ENCODE data around the gene TNNT1.

TNNT1 gene

GRCh38 chr19:55141696-55142095 lies 7.3 kb downstream of the TNNT1 start:
- DNase-seq (ENCODE audit: low spot score) = no peak

DNA sequence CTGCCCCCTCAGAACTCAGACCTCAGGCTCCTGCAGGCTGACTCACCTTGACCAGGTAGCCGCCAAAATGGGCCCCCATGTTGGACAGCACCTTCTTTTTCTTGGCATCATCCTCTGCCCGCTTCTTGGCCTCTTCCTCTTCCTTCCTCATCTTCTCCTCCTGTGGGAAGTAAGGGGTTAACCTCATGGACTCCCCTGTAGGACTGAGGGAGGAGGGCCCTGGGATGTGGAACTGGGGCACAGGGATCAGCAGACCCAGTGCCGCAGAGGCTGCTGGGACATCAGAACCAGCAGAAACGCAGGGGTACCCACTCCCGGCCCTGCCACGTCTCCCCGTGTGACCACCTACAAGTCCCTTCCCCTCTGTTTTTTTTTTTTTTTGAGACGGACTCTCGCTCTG lies 11.1 kb downstream of the TNNT1 start:
- no peak for DNase-seq (ENCODE audit: low spot score)

DNA sequence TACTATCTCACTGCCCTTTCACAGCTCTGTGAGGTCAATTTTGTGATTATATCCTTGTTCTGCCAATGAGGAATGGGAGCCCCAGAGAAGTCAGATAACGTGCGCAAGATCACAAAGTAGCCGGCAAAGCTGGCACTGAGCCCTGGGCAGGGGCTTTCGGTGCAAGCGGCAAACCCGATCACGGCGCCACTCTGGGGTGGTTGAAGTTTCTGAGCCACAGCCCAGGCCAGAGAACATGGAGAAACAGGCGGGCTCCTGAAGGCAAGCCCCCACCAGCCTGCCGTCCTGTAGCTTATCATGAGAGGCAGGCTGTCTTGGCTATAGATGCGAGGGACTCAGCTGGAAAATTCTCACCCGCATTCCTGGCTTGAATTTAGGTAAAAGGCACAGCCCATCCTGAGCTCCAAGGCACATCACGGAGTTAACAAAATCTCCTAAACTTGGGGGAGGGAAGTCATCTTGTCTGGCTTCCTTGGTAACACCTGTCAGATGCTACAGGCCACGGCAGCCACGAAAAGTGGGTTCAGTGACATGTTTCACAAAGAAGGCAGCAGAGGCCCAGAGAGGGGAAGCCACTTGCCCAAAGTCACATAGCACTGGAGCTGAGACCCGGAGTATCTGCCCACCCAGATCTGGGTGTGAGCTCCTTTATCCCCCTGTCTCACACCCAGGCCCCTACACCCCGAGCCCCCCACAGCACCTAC lies 12.5 kb downstream of the TNNT1 start:
- no peak for DNase-seq (ENCODE audit: low spot score)

- no peak for DNase-seq (ENCODE audit: low spot score)
Observed at GRCh38 chr19:55134736-55135135, 14.3 kb downstream of the TNNT1 start.

DNA sequence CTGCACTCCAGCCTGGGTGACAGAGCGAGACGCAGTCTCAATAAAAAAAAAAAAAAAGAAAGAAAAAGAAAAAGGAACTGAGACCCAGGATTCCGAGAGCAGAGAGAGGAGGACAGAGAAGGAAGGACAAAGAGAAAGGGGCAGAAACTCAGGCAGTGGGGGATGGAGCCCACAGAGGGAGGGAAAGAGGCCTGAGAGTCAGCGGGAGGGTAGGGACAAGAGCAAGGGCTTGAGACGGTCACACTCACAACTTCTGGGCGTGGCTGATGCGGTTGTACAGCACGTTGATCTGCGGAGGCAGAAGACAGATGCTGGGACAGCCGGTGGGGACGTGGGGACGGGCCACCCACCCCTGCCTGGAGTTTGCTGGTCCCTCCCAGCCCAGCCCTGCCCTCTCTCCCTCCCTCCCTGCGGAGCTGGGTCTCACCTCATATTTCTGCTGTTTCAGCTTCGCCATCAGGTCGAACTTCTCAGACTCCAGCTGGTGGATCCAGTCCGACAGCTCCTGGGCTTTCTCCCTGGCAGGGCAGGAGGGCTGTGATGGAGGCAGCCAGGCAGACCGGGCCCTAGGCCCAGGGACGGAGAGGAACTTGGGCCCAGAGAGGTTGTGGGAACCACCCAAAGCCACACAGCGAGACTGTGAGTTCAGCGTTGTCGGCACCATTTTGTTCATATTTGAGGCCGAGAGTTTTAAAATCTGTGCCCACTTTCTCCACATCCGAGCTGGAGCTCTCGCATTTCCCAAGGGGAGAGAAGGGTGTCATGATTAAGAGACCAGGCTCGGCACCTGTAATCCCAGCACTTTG lies 15.2 kb downstream of the TNNT1 start:
- DNase-seq (ENCODE audit: low spot score) = no peak

DNA sequence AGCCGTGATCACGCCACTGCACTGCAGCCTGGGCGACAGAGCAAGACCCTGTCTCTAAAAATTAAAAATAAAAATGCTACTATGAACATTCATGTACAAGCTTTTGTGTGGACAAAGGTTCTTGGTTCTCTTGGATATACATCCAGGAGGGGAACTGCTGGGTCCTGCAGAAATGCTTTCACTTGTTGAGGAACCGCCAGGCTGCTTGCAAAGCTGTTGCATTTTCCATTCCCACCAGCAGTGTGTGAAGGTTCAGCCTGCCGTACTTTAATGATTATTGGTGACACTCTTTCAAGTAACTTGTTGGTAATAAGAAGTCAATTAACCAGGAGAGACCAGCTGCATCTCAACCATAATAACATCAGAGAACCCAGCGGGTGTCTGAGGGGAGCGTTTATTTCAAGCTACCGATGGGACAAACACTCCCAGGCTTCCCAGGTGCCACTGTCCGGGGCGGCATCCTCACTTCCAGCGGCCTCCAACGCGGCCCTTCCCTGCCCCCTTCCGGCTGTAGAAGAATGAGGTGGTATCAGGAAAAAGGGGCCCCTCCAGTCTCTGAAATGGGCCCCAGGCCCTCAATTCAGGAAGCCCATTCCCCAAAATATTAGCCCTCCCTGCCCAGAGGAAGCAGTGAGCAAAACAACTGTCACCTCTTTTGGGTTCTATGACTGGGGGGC lies 16.4 kb downstream of the TNNT1 start:
- no peak for DNase-seq (ENCODE audit: low spot score)

DNA sequence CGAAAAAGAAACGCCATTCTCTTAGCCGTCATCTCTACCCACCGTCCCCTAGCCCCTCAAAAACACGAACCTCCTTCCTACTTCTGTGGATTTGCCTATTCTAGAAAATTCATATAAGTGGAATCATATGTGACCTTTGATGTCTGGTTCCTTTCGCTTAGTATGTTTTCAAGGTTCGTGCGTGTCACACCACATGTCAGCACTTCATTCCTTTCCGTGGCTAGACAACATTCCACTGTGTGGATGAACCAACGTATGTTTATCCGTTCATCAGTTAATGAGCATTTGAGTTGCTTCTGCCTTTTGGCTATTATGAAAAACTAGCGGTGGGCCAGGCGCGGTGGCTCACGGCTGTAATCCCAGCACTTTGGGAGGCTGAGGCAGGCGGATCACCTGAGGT lies 17.6 kb downstream of the TNNT1 start:
- DNase-seq (ENCODE audit: low spot score) = no peak

- no peak for DNase-seq (ENCODE audit: low spot score)
Observed at GRCh38 chr19:55119053-55119452, 30.0 kb downstream of the TNNT1 start.

DNA sequence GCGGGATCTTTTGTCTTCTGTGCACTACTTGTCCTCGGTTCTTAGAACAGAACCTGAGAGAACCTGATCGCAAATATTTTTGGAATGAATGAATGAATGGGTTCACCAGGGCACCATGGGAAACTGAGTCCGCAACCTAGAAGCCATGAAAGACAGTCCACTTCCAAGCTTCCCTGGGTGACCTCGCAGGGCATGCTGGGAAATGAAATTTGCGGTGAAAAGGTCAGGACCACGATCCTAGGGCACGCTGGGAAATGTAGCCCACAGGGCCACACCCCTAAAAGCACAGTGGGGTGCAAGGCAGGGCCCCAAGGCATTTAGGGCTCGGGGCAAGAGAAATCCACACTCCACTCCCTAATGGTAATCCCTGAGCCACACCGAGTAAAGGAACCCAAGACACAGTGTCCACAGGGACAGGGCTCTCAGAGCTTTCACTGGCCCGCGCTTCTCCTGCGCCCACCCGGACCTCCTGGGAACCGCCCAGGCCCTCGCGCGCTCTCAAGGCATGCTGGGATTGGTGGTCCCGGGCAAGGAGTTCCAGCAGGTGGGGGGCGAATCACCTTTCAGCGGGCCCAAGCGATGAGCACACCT lies 30.5 kb downstream of the TNNT1 start:
- no peak for DNase-seq (ENCODE audit: low spot score)

DNA sequence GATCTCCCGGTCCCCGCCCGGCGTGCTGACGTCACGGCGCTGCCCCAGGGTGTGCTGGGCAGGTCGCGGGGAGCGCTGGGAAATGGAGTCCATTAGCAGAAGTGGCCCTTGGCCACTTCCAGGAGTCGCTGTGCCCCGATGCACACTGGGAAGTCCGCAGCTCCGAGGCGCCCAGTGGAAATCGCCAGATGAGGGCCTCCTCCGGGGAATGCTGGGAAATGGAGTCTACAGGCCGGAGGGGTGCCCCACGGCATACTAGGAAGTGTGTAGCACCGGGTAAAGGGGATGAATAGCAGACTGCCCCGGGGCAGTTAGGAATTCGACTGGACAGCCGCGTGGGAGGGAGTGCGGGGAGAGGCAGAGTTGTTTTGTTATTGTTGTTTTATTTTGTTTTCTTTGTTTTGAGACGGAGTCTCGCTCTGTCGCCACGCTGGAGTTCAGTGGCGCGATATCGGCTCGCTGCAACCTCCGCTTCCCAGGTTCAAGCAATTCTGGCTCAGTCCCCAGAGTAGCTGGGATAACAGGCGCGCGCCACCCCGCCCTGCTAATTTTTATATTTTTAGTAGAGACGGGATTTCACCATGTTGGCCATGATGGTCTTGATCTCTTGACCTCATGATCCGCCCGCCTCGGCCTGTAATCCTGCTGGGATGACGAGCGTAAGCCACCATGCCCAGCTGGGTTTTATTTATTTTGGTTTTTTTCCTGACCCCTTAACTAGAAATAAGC lies 31.2 kb downstream of the TNNT1 start:
- DNase-seq (ENCODE audit: low spot score) = peak; percentile 98

GRCh38 chr19:55116859-55117662 lies 31.9 kb downstream of the TNNT1 start, which contains the start of gene PPP1R12C:
TSS of gene PPP1R12C (minus strand) at chr19:55117637. CDS start at chr19:55117543, 94 bp downstream.
- DNase-seq (ENCODE audit: low spot score) = no peak

DNA sequence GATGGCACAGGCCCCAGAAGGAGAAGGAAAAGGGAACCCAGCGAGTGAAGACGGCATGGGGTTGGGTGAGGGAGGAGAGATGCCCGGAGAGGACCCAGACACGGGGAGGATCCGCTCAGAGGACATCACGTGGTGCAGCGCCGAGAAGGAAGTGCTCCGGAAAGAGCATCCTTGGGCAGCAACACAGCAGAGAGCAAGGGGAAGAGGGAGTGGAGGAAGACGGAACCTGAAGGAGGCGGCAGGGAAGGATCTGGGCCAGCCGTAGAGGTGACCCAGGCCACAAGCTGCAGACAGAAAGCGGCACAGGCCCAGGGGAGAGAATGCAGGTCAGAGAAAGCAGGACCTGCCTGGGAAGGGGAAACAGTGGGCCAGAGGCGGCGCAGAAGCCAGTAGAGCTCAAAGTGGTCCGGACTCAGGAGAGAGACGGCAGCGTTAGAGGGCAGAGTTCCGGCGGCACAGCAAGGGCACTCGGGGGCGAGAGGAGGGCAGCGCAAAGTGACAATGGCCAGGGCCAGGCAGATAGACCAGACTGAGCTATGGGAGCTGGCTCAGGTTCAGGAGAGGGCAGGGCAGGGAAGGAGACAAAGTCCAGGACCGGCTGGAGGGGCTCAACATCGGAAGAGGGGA lies 32.7 kb downstream of the TNNT1 start:
- DNase-seq (ENCODE audit: low spot score) = peak; percentile 54

DNA sequence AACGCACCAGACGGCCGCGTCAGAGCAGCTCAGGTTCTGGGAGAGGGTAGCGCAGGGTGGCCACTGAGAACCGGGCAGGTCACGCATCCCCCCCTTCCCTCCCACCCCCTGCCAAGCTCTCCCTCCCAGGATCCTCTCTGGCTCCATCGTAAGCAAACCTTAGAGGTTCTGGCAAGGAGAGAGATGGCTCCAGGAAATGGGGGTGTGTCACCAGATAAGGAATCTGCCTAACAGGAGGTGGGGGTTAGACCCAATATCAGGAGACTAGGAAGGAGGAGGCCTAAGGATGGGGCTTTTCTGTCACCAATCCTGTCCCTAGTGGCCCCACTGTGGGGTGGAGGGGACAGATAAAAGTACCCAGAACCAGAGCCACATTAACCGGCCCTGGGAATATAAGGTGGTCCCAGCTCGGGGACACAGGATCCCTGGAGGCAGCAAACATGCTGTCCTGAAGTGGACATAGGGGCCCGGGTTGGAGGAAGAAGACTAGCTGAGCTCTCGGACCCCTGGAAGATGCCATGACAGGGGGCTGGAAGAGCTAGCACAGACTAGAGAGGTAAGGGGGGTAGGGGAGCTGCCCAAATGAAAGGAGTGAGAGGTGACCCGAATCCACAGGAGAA lies 33.5 kb downstream of the TNNT1 start:
- DNase-seq (ENCODE audit: low spot score) = no peak

GRCh38 chr19:55114566-55115145 lies 34.4 kb downstream of the TNNT1 start:
- DNase-seq (ENCODE audit: low spot score) = no peak

DNA sequence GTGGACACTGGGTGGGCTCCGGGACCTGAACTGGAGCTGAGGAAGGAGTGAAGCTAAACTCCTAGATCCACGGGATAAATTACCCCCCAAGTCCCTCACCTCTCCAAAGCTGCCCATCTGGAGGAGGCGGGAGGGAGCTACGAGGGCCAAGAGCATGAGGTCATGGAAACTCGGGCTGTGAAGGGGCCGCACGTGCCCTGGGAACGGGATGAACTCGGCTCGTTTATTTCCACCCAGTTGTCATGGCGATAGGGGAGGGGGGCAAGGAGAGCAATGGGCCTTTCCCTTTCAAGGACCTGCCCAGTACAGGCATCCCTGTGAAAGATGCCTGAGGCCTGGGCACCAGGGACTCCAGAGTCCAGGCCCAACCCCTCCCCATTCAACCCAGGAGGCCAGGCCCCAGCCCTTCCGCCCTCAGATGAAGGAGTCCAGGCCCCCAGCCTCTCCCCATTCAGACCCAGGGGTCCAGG lies 35.4 kb downstream of the TNNT1 start:
- no peak for DNase-seq (ENCODE audit: low spot score)

- no peak for DNase-seq (ENCODE audit: low spot score)
Observed at GRCh38 chr19:55112777-55113569, 36.0 kb downstream of the TNNT1 start.

DNA sequence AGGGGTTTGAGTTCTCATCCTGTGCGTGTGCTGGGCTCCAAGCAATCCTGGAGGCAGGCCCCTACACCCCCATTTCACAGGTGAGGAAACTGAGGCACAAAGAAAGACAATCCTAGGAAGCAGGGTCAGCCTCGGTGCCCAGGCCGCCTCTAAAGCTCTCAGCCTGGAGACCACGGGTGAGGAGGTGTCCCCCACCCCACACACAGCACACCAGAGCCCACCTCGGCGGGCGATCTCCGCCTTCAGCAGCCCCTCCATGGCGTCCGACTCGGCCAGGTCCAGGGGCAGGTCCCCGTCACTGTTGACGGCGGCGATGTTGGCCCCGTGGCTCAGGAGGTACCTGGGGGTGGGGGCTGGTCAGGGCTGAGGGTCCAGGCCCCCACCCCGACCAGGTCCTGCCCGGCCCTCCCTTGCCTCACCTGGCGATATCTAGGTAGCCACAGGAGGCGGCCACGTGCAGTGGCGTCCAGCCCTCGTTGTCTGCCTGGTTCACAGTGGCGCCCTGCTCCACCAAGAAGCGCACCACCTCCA lies 36.7 kb downstream of the TNNT1 start:
- DNase-seq (ENCODE audit: low spot score) = no peak

DNA sequence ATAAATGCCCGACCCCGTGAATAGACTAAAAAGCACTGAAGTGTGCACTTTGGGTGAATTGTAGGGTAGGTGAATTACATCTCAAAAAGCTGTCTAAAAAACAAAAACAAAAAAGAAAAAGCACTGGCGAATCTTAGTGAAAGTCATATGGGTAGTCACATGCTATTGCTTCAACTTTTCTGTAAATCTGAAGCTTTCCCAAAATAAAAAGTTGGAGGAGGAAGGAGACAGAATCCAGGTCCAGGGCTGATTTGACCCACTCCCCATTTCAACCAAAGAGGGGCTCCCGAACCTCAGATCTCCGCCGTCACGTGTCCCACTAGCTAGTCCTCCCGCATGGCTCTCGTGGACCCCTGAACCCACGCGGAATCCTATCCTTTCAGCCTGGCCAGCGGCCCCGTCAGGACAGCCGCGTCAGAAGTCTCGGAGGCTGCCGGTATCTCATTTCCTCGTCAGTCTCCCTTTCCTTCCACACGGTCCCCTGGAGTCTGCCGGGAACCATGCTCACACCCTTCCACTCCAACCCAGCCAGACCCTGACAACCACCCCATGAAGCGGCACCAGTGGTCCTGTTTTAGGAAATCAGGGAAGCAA lies 37.7 kb downstream of the TNNT1 start:
- DNase-seq (ENCODE audit: low spot score) = no peak
